ENCODE measurements around the gene MYBPHL.
"Not testable (repeated sequence)": the region's sequence is repeated elsewhere in the genome, so short reads cannot be mapped to it uniquely, and the experiment has no call there.

MYBPHL gene, protein sequence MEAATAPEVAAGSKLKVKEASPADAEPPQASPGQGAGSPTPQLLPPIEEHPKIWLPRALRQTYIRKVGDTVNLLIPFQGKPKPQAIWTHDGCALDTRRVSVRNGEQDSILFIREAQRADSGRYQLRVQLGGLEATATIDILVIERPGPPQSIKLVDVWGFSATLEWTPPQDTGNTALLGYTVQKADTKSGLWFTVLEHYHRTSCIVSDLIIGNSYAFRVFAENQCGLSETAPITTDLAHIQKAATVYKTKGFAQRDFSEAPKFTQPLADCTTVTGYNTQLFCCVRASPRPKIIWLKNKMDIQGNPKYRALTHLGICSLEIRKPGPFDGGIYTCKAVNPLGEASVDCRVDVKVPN

DNA sequence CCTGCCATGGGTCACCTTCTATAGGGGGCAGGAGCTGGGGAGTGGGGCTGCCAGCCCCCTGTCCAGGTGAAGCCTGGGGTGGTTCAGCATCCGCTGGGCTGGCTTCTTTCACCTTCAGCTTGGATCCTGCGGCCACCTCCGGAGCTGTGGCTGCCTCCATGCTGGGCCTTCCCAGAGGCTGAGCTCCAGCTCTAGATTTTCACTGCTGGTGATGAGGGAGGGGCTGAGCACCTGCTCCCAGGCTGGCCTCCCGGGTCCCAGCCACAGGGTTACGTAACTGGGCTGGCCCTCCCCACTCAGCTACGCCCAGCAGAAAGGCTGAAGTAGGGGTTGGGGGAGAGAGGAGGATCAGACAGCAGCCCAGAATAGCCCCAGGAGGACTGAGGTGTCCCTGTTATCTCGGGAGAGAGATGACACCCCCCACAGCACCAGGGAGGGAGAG is at the start of gene MYBPHL:
MYBPHL (minus strand) TSS at position 180 of the 442 bp plus-strand sequence; CDS start at position 160, 20 bp downstream.
- DNase-seq = no peak

DNA sequence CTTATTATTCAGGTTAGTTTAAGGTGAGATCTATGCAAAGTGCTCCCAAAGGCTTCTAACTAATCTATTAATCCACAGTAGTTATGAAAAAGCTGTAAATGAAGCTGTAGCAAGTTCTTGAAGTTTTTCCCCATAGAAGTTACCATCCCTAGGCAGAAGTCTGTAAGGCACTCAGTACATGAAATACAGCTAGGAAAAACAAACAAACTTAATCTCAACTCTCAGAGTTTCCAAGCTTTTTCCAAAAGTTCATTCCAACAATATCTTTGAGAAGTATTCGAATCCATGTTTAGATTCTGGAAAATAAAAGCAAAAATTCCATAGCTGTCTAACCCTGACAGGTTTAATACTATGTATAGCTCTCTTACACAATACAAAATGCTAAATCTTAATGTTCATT is 49.7 kb upstream of the MYBPHL start:
- no peak for DNase-seq

DNA sequence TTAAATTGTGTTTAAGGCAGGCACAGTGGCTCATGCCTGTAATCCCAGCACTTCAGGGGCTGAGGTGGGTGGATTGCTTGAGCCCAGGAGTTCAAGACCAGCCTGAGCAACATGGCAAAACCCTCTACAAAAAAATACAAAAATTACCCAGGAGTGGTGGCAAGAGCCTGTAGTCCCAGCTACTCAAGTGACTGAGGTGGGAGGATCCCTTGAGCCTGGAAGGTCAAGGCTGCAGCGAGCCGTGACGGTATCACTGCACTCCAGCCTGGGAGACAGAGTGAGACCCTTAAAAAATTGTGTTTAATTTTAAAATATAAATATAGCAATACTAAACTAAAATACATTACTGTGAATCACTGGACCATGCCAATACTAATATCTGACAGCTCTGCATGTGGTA is 48.1 kb upstream of the MYBPHL start:
- DNase-seq = no peak

DNA sequence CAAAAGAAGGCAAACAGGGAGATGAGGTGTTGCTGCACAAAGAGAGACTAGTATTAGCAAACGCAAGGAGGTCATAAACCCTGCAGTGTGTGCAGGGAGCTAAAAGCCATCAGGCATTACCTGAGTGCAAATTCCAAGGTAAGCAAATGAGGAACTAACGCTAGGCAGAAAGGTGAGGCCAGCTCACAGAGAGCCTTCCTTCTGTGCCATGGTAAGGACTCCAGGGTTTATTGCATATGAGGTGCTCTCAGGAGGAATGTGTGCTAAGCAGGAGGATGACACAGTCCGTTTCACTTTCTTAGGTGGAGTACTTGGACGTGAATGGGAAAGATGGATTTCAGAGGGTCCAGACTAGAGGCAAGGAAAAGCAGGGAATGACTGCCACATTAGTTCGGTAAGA is 44.6 kb upstream of the MYBPHL start:
- no peak for DNase-seq

DNA sequence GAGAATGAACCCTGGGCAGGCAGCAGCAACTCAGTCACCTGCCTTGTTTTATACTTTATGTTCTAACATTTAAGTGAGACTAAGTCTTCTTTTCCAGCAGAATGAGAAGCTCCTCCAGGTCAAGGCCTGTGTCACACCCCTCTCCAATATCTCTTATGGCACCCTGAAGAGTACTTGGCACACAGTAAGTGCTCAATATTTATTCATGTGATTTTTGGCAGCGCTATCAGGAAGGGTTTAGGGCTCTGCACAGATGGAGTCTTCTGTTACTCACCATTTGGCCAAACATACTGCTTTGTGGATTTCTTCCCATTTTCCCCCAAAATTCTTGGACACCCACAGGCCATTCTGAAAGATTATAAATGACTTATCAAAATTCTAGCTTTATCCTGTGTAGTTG is 43.8 kb upstream of the MYBPHL start:
- DNase-seq = no peak

DNA sequence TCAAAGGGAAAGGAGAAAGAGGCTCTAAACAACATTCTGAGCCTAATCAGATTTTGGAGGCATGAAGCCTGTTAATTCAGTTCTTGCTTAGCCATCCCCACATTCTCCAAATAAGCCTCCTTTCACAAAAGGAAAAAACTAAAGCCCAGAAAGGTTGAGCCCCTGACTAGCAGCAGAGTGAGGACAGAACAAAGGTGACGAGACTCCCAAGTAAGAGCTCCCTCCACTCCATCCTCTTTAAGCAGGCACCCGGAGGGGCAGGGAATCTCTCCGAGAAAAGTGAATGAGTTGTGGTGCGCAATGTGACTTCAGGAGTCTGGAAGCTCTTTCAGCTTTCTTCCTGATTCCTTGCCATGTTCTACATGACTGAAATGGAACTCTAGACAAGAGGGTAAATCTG is 43.4 kb upstream of the MYBPHL start:
- no peak for DNase-seq

DNA sequence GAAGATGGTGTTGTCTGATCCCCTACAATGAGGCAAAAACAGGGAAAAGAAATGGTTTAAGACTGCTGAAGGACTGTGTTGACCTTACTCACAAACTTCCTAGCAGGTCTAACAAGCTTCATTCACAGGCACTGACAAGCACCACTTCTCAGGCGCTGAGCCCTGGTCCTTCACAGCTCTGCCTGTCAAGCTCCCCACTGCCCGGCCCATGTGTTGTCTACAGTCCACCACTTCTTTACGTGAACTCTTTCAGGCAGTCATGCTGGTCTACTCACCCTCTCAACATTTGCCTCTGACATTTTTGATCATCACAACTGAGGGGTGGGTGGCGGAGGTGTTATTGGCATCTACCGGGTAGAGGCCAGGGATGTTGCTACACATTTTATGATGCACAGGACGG is 40.7 kb upstream of the MYBPHL start:
- DNase-seq = no peak

DNA sequence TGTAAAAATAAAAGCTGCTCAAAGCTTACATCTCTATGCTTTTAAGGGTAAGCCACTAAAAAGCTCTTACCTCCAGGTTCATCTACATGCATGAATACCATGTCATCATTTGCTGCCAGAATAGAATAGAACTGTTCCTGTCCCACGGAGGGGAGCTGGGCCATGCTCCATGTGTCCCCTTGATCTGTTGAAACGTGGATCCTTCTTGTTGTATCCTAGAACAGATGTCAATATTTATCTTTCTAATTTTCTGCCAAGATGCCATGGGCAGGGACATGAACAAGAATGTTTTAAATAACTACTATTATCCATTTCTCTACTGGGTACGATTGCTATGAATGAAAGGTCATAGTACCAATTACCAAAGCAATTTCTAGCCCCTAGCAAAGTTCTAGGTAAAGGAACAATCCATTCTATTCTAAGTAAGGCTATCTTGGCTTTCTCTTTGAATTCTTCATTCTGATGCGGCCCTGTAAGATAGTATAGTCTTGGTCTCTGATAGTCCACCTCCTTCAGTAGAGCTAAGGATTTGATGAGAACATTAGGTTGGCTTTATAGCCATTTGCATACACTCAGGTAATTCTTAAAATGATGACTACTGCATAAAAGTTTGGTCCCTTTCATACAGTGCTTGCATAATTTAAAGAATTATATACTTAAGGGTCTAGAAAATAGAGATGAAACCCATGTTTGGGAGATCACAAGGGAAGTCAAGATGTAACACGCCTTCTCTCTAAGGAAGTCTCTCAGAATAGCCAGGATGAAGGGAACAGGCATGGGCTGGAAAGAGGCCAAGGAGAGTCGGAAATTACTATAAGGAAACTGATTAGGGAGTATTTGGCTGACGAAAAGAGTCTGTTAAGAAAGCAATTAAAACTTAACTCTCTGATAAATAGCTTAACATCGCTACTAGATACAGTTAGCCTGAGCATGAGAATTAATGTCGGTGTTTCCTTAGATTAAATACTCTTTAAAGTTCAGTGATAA is 35.4 kb upstream of the MYBPHL start:
- no peak for DNase-seq

DNA sequence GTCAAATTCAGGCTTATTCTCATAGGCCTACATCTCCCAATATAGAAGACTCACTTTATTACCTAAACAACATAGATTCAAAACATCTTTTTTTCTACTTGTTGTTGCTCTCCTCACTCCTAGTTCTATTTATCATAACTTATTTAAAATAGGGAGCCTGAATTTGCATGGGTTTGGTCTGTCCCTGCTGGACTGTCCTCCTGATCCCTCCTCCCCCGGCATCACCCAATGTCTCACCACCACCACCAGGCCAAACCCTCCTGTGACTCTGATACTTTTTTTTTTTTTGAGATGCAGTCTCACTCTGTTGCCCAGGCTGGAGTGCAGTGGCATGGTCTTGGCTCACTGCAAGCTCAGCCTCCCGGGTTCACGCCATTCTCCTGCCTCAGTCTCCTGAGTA is 31.8 kb upstream of the MYBPHL start:
- DNase-seq = no peak

DNA sequence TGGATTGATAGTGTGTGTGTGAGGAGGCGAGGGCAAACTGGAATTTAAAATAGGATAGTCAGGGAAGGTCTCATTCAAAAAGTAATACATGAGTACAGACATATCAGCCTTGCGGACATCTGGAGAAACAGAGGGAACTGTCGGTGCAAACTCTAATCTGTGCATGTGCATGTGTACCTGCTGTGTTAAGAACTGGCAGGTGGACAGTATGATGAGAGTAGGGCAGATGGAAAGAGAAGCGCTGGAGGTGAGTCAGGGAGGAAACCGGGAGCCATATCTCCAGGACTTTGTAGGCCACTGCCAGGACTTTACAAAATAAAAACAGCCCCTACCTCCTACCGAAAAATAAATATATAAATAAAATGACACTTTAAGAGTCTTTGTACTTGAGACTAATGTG is 31.3 kb upstream of the MYBPHL start:
- DNase-seq = no peak

DNA sequence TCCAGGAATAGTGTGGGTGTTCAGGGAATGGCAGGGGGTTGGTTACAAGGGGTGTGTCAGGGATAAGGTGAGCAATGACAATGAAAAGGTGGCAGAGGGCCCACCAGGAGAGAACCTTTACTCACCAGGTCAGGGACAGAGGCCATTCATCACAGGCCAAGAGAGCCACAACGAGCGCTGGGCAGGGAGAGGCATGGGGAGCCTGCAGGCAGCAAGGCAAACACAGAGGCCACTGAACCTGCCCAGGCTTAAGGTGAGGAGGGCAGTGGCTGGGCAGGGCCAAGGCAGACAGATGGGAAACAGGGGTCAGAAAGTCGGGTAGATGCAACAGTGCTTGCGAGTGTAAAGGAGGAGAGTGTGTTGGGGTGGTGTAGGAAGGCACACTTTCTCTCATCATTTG is 28.3 kb upstream of the MYBPHL start:
- no peak for DNase-seq

DNA sequence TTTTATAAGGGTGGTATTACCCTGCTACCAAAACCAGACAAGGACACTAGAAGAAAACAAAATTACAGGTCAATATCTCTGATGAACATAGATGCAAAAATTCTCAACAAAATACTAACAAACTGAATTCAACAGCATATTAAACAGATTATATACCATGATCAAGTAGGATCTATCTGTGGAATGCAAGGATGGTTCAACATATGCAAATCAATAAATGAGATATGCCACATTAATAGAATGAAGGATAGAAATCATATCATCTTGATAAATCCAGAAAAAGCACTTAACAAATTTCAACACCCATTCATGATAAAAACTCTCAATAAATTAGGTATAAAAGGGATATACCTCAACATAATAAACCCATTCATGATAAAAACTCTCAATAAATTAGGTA is 24.3 kb upstream of the MYBPHL start:
- no peak for DNase-seq

DNA sequence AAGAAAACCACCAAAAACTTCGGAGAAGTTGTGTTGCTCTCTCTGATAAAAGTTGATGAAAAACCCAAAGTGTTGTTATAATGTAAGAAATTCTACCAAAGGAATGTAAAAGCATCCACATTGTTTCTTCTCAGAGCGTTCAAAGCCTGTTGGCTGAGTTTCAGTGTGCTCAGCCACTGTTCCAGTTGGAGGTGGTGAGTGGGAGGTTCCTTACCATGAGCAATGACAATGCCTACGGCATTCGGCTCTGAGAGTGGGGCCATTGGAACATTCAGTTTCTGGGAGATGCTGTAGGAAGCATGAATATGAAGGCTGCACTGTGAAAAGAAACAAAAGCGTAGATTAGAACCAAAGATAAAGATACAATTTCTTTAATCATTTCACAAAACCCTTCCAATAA is 20.5 kb upstream of the MYBPHL start:
- no peak for DNase-seq

DNA sequence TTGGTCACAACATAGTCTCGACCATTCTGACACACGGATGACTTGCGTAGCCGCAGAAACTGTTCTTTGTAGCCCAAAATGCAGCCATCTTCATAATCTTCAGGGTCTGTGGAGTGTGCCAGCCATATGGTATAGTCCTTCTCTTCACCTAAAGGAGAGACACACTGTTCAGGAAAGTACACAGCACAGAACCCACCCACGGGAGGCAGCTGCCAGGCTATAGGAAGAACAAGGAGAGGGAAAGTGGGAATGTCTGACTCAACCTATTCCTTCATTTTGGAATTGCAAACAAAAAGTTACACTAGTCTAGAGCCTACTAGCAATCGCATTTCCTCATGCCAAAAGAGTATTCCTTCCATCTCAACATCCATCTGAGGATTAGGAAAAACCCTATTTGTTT is 16.2 kb upstream of the MYBPHL start:
- DNase-seq = no peak

DNA sequence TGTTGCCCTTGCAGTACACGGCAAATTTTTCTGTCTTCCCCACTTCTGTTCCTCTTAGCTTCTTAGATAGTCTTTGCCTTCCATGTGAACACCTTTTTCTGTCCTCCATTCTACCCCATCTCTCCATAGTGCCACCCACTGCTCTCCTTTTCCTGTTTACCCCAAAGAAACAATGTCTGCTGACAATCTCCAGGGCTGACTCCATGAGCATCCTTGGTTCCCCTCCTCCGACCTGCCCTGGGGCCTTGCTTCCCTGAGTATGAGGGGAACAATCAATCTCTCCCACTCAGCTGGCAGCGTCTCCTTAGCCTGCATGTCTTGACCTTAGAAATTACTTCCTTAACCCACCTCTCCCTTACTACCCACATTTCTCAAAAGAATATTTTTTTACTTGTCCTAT is 12.3 kb upstream of the MYBPHL start:
- DNase-seq = no peak

DNA sequence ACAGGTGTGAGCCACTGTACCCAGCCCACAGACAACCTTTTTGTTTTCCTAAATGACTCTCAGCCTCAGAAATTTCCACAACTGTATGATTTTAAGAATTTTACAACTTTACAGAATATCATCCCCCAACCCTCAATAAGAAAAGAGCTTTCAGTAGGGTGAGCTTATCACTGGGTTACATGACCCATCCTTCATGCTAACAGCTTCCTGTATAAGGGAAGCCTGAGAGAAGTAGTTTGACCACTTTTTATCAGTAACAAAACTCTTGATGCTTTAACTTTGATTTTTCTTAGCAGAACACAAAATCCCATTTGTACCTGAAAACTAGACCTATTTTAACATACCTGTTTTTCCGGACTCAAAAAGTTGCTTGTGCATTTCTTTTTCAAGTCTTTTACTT is 9.7 kb upstream of the MYBPHL start:
- DNase-seq = peak; percentile 27

DNA sequence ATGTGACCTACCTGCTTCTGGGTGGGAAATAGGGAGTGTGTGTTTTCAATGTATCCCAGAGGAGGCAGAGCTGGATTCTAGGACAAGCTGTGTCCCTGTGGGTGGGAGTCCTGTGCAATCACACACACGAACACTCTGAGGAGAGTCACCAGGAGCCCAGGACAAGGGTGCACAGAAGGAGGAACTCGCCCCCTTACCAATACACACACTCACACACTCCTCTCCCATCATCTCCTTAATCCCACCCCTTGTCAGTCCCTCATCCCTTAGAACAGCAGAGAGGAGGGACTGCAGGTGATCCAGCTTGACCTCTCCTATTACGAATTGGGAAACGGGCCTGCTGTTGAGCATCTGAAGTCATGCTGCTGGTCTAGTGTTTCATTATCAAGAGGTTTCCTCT is 8.5 kb upstream of the MYBPHL start:
- DNase-seq = no peak

DNA sequence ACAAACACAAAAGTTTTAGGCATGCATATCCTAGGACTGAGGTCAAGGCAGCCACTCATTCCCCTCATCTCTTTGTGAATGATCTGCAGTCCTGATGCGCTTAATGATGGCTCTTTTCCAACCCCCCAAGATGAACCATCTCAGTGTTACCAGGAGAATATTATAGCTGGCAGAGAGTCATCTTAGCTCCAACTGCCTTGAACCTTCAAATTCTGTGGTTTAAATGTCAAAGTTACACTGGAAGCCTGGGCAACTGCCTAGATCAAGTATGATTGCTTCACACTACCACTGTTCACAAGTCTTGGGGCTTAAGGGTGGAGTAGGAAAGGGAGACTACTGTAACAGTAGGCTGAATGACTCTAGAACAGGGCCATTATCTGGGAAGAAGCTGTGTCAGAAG is 8.0 kb upstream of the MYBPHL start:
- DNase-seq = no peak

DNA sequence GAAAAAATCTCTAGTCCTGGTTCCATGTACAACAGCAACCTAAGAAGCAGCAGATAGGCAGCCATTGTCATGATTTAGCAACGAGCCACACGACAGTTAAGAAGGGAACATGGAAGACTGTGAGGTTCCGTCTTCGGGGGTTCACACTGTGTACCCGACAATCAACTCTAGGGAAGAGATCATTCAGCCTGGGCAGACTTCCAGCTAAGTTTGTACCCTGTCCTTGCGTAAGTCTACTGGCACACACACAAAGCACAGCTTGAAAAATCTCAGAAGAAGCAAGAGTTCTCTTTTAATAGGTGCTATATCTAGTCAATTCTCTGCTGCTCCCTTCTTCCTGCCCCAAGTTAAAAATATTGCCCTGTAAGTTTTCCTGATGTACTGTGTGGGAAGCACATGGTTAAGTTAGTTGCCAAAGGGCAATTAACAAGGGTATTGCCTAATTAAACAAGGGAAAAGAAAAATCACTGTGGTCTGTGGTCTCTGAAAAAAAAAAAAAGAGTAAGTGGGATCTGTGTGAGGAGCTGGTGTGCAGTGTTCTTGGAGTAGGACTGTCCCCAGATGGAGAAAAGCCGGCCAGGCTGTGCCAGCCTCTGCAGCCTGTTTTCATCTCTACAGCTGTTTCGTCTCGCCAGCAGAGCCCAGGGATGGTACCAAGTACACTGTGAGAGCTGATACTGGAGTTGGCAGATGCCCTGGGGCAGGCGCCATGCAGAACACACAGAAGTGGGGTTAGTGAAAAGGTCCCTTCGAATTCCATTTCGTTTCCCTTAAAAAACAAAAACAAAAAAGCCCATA is 6.4 kb upstream of the MYBPHL start:
- DNase-seq = no peak

DNA sequence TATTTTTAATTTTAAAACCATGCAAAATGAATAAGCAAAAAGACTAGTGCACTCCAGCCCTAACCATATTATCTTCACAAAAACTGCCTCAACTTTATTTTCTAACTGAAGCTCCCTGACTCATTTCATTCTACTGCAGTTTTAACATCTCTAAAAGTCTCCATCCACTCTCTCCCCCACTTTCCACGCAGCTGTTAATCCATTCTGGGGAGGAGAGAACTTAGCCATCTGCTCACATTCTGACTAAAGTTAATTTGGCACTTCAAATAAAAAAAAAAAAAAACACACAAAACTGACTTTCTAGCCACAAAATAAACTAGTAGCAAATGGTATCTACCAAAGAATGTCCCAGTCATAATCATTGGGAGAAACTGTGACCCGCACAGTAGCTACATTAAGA is 5.4 kb upstream of the MYBPHL start:
- DNase-seq = no peak

DNA sequence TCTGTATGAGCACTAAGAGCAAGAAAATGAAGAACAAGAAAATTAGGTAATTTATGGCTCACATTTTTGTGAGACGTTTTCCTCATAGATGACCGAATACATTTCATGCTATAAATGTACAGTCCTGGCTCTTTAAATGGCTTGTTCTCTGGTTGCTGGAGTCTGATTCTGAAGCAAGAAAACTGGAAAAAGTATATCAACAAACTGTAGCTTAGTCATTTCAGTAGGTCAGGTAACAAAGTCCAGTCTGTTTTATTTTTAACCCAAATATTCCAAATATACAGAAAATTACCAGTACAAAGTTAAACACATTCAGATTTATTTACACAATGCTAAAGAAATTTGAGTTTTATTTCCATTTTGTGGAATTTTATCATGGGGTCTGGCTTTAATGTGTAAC is 2.5 kb upstream of the MYBPHL start:
- DNase-seq = no peak

DNA sequence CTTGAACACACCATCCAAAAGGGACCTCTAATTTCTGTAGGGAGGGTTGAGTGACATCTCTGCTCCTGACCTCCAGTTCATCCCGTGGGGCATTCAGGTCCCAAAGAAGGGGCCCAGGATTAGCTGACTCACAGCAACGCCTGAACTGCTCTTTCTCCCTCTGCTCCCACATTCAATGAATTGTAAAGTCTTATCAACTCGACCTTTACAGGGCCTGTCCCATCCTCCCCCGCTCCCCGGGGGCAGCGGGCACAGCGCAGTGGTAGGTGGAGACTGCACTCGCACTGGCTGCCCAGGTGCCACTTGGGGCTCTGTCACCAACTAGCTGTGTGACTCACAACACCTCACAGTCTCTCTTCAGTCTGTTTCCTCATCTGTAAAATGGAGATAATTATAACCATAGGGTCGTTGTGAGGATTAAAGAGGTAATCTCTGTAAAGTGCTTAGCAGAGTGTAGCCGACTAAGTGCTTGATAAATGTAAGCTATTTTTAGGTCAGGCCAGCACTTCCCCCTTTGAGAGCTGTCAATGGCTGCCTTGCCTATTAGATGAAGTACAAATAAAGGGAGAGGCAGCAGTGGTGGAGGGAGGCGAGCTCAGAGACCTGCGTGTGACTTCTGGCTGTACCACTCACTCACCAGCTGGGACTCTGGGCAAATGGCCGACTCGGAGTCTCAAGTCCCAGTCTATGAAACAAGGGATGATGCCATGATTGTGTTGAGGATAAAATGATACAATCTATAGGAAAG is 637 bp upstream of the MYBPHL start:
- DNase-seq = peak; percentile 70

DNA sequence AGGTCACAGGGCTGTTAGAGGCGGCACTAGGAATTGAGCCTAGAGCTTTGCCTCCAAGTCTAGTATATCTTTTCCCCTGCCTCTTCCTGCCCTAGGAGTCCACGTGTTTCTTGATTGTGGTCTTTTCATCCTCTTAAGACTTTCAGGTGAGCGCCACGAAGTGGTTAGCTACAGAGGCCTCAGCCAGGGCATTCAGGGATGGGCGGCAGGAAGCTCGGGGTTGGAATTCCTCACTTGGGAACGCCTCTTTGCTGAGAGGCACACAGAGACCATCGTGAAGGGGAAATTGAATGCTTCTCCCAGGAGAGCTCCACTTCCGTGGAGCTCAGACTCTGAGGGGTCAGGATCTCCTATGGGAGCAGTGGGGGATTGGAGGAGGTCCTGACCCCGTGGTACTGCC is 820 bp downstream of the MYBPHL start:
- not testable (repeated sequence) for DNase-seq

Measured in OCI-M1 (cell line).